Activated T-helper 2 cell treated with anti-CD3 and anti-CD28 coated beads, Interferon-gamma antibody, Interleukin-2, Interleukin-4, amounts not matched to agents 10 μg/mL and 5 μg/mL and 100 μg/mL, durations not matched to agents 14 hours and 24 hours and 36 hours (primary cell): Measurements from ENCODE around the gene RADIL. TPM values are rescaled to one million over a fixed set of nuclear protein-coding genes. Genes with fewer than 3 reads are reported as not detected.

Experiments
- DNase-seq: peaks from one replicate; pipeline ENCODE4 v3.0.0; 2021; ENCODE audit warnings: low spot score
- H3K27ac Mint-ChIP-seq: one replicate; pipeline ENCODE4 v1.8.0; 2021; ENCODE audit warnings: mixed read lengths
- H3K27me3 Mint-ChIP-seq: one replicate; pipeline ENCODE4 v1.8.0; 2021; ENCODE audit warnings: low read depth, mixed read lengths
- H3K36me3 Mint-ChIP-seq: one replicate; pipeline ENCODE4 v1.8.0; 2021; ENCODE audit warnings: low read depth, mixed read lengths
- H3K4me1 Mint-ChIP-seq: one replicate; pipeline ENCODE4 v1.8.0; 2021; ENCODE audit warnings: low read depth, mixed read lengths
- H3K4me3 Mint-ChIP-seq: one replicate; pipeline ENCODE4 v1.8.0; 2021; ENCODE audit warnings: low read depth, mild to moderate bottlenecking, moderate library complexity, mixed read lengths
- H3K9me3 Mint-ChIP-seq: one replicate; pipeline ENCODE4 v1.8.0; 2021; ENCODE audit warnings: mixed read lengths
- intact Hi-C: fragments of 100-400 bp; cut with micrococcal nuclease; formaldehyde crosslinking; loops from one replicate; pipeline ENCODE4 v1.15.1; 2023
- total RNA-seq: library from RNA; stranded (reverse); gene quantifications from 2 replicates; pipeline ENCODE4 v1.2.3, GENCODE V29; 2022

Gene RADIL
- total RNA-seq, 1 donor from 2014 or later, result 0.16 TPM

- no peak for DNase-seq
- no peaks in the 10 kb centered on the region for H3K36me3 Mint-ChIP-seq
- H3K4me1 Mint-ChIP-seq, result no peaks in the 10 kb centered on the region
- no peak overlapping the region for H3K4me3 Mint-ChIP-seq
- intact Hi-C loops, result no loop called here
- H3K9me3 Mint-ChIP-seq, result peaks cover 5% of the 10 kb centered on the region
- no peak overlapping the region for H3K27ac Mint-ChIP-seq
- H3K27me3 Mint-ChIP-seq, result peaks cover 5% of the 10 kb centered on the region
These were observed 67.0 kb downstream of the RADIL start for GRCh38 chr7:4816419-4817080.

GRCh38 chr7:4815609-4816418, 67.7 kb downstream of the RADIL start:
- no peak overlapping the region for H3K4me3 Mint-ChIP-seq
- H3K27me3 Mint-ChIP-seq, result peaks cover 5% of the 10 kb centered on the region
- peaks cover 5% of the 10 kb centered on the region for H3K9me3 Mint-ChIP-seq
- H3K36me3 Mint-ChIP-seq, result no peaks in the 10 kb centered on the region
- intact Hi-C loops, result no loop called here
- no peaks in the 10 kb centered on the region for H3K4me1 Mint-ChIP-seq
- no peak for DNase-seq
- H3K27ac Mint-ChIP-seq, result no peak overlapping the region

GRCh38 chr7:4815121-4815520, 68.4 kb downstream of the RADIL start:
- Mint-ChIP-seq H3K27me3 (peaks cover 8% of the 10 kb centered on the region), H3K9me3 (peaks cover 5% of the 10 kb centered on the region), H3K4me1 (no peaks in the 10 kb centered on the region), H3K27ac (no peak overlapping the region), H3K36me3 (no peaks in the 10 kb centered on the region), H3K4me3 (no peak overlapping the region)
- intact Hi-C loops, result no loop called here
- no peak for DNase-seq

- Mint-ChIP-seq H3K4me3 (no peak overlapping the region), H3K4me1 (no peaks in the 10 kb centered on the region), H3K27ac (no peak overlapping the region), H3K27me3 (peaks cover 11% of the 10 kb centered on the region), H3K36me3 (no peaks in the 10 kb centered on the region), H3K9me3 (peaks cover 5% of the 10 kb centered on the region)
- intact Hi-C loops, result no loop called here
- DNase-seq, result no peak
These were observed 69.1 kb downstream of the RADIL start for GRCh38 chr7:4814433-4814832.

- no peak overlapping the region for H3K4me3 Mint-ChIP-seq
- no peak overlapping the region for H3K27ac Mint-ChIP-seq
- intact Hi-C loops, result no loop called here
These were observed 73.8 kb downstream of the RADIL start for GRCh38 chr7:4809666-4810065.

GRCh38 chr7:4809091-4809591, 74.4 kb downstream of the RADIL start:
- DNase-seq, result no peak
- H3K27ac Mint-ChIP-seq, result no peak overlapping the region
- no peaks in the 10 kb centered on the region for H3K36me3 Mint-ChIP-seq
- H3K9me3 Mint-ChIP-seq, result peaks cover 5% of the 10 kb centered on the region
- H3K4me3 Mint-ChIP-seq, result no peak overlapping the region
- H3K4me1 Mint-ChIP-seq, result no peaks in the 10 kb centered on the region
- peaks cover 32% of the 10 kb centered on the region for H3K27me3 Mint-ChIP-seq
- intact Hi-C loops, result no loop called here

More at GRCh38 chr7:4809666-4810065, 73.8 kb downstream of the RADIL start:
- Mint-ChIP-seq H3K4me1 (no peaks in the 10 kb centered on the region), H3K9me3 (peaks cover 5% of the 10 kb centered on the region), H3K36me3 (no peaks in the 10 kb centered on the region), H3K27me3 (peaks cover 34% of the 10 kb centered on the region)
- no peak for DNase-seq

- no peak overlapping the region for H3K27ac Mint-ChIP-seq
- H3K9me3 Mint-ChIP-seq, result peaks cover 5% of the 10 kb centered on the region
- intact Hi-C loops, result no loop called here
- H3K4me1 Mint-ChIP-seq, result no peaks in the 10 kb centered on the region
- H3K4me3 Mint-ChIP-seq, result no peak overlapping the region
- no peaks in the 10 kb centered on the region for H3K36me3 Mint-ChIP-seq
- peaks cover 30% of the 10 kb centered on the region for H3K27me3 Mint-ChIP-seq
- DNase-seq, result no peak
These were observed 75.0 kb downstream of the RADIL start for GRCh38 chr7:4808565-4808964.

GRCh38 chr7:4808026-4808425, 75.5 kb downstream of the RADIL start:
- DNase-seq, result no peak
- H3K9me3 Mint-ChIP-seq, result peaks cover 5% of the 10 kb centered on the region
- H3K4me1 Mint-ChIP-seq, result no peaks in the 10 kb centered on the region
- H3K27me3 Mint-ChIP-seq, result peaks cover 29% of the 10 kb centered on the region
- intact Hi-C loops, result no loop called here
- H3K27ac Mint-ChIP-seq, result no peak overlapping the region
- no peaks in the 10 kb centered on the region for H3K36me3 Mint-ChIP-seq
- H3K4me3 Mint-ChIP-seq, result no peak overlapping the region

- Mint-ChIP-seq H3K36me3 (no peaks in the 10 kb centered on the region), H3K9me3 (peaks cover 1% of the 10 kb centered on the region), H3K4me3 (no peak overlapping the region), H3K27me3 (peaks cover 29% of the 10 kb centered on the region), H3K27ac (no peak overlapping the region), H3K4me1 (no peaks in the 10 kb centered on the region)
- intact Hi-C loops, result no loop called here
- DNase-seq, result no peak
These were observed 75.9 kb downstream of the RADIL start for GRCh38 chr7:4807598-4808016.

- H3K27ac Mint-ChIP-seq, result no peak overlapping the region
- H3K9me3 Mint-ChIP-seq, result no peaks in the 10 kb centered on the region
- H3K4me1 Mint-ChIP-seq, result no peaks in the 10 kb centered on the region
- H3K4me3 Mint-ChIP-seq, result no peak overlapping the region
- DNase-seq, result no peak
- no peaks in the 10 kb centered on the region for H3K36me3 Mint-ChIP-seq
- intact Hi-C loops, result no loop called here
- peaks cover 29% of the 10 kb centered on the region for H3K27me3 Mint-ChIP-seq
These were observed 76.4 kb downstream of the RADIL start for GRCh38 chr7:4806983-4807597.

GRCh38 chr7:4805984-4806300, 77.6 kb downstream of the RADIL start:
- Mint-ChIP-seq H3K4me1 (no peaks in the 10 kb centered on the region), H3K9me3 (no peaks in the 10 kb centered on the region), H3K27me3 (peaks cover 29% of the 10 kb centered on the region), H3K4me3 (no peak overlapping the region), H3K36me3 (no peaks in the 10 kb centered on the region), H3K27ac (no peak overlapping the region)
- intact Hi-C loops, result no loop called here
- no peak for DNase-seq

GRCh38 chr7:4805110-4805983, 78.2 kb downstream of the RADIL start:
- no peak overlapping the region for H3K27ac Mint-ChIP-seq
- DNase-seq, result no peak
- intact Hi-C loops, result no loop called here
- H3K9me3 Mint-ChIP-seq, result no peaks in the 10 kb centered on the region
- H3K4me3 Mint-ChIP-seq, result no peak overlapping the region
- peaks cover 27% of the 10 kb centered on the region for H3K27me3 Mint-ChIP-seq
- no peaks in the 10 kb centered on the region for H3K4me1 Mint-ChIP-seq
- H3K36me3 Mint-ChIP-seq, result no peaks in the 10 kb centered on the region
